GM18499 (cell line): ENCODE measurements around the gene NDUFB7.
A peak's percentile ranks its signal among the peaks of the same experiment; 100 is the strongest.
"Not testable (repeated sequence)": the region's sequence is repeated elsewhere in the genome, so short reads cannot be mapped to it uniquely, and the experiment has no call there.

Experiments used
- ATAC-seq: cut with Tn5 transposase; IDR thresholded peaks from one replicate; pipeline ENCODE4 v1.9.1; 2021; ENCODE audit warnings: moderate number of reproducible peaks; ENCODE audit not compliant: insufficient read depth, unreplicated experiment

NDUFB7 gene

GRCh38 chr19:14571695-14572490 is at the start of gene NDUFB7:
TSS of gene NDUFB7 (minus strand) at chr19:14572066. CDS start at chr19:14572000, 66 bp downstream.
- no peak for ATAC-seq

DNA sequence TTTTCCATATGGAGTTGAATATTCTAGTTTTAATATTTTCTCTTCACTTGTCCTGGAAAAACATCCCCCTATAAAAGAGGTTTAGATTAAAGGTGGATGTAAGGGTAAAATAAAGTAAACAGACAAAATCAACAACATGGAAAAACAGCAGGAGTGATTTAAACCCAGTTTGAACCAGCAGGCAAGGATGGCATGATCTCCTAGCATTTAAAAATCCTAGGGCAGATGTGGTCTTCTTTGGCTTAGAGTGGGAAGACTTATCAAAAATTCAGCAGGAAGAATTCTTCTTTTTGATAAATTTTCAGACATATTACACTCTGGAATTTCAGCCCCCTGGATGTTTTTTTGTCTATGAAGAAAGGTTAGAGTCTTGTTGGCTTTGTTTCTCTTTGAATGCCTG is 47.5 kb upstream of the NDUFB7 start:
- ATAC-seq = no peak

DNA sequence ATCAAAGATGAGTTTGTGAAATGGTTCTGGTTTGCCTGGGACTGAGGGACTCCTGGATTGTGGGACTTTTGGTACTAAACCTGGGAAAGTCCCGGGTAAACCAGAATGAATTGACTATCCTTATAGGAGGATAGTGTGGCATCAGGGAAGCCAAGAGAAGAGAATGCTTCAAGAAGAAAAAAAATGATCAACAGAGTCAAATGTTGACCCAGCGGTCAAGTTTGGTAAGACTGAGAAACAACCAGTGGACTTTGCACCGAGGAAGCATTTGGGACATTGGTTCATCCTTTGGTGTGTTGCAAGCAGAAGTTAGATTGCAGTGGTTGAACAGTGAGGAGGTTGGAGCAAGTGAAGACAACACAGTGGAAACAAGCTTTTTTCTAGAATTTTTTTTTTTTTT is 44.5 kb upstream of the NDUFB7 start:
- no peak for ATAC-seq

- ATAC-seq = no peak
Observed at GRCh38 chr19:14615623-14616022, 43.8 kb upstream of the NDUFB7 start.

DNA sequence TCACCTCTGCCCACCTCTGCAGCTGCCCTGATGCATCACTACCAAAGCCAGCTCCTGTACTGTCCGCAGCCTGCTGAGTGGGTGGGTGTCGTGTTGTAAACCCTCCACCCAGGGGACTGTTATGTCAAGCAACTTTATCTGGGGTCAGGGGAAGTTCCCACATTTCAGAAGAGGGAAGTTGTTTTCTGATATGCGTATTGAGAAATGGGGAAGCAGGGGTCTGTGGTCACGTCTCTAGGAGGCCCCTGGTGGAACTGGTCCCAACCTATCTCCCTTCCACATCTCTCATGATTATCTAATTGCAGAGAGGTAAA is 42.2 kb upstream of the NDUFB7 start:
- no peak for ATAC-seq

DNA sequence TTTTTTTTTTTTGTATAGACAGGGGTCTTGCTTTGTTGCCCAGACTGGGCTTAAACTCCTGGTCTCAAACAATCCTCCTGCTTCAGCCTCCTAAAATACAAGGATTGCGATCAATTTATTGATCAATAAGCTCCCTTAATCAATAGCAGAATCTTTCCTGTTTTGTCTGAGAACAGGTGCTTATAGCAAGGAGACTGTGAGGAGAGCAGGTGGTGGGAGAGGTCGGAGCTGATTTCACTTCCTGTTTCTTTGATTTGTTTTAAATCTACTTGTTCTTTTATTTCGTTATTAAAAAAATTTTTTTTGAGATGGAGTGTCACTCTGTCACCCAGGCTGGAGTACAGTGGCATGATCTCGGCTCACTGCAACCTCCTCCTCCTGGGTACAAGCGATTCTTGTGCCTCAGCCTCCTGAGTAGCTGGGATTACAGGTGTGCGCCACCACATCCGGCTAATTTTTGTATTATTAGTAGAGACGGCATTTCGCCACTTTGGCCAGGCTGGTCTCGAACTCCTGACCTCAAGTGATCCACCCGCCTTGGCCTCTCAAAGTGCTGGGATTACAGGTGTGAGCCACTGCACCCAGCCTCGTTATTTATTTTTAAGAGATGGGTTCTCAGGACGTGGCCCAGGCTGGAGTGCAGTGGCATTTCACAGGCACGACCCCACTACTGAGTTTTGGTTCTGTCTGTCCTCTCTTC is 41.7 kb upstream of the NDUFB7 start:
- not testable (repeated sequence) for ATAC-seq

DNA sequence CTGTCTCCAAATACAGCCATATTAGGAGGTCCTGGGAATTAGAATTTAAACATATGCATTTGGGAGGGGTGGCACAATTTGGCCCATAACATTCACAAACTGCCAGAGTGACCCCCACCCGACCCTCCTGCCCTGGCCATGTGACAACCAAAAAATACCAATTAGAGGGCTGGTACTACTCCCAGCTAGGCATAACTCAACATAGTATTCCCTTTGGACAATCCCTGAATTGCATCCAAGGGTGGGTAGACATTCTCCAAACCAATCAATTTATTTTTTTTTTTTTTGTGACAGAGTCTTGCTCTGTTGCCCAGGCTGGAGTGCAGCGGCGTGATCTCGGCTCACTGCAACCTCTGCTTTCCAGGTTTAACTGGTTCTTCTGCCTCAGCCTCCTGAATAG is 40.8 kb upstream of the NDUFB7 start:
- ATAC-seq = no peak

DNA sequence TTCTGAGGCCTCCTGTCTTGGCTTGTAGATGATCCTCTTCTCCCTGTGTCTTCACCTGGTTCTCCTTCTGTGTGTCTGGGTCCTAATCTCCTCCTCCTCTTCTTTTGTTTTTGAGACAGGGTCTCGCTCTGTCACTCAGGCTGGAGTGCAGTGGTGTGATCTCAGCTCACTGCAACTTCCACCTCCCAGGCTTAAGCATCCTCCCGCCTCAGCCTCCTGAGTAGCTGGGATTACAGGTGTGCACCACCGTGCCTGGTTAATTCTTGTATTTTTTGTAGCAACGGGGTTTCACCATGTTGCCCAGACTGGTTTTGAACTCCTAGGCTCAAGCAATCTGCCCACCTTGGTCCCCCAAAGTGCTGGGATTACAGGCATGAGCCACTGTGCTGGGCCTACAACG is 40.4 kb upstream of the NDUFB7 start:
- ATAC-seq = not testable (repeated sequence)

DNA sequence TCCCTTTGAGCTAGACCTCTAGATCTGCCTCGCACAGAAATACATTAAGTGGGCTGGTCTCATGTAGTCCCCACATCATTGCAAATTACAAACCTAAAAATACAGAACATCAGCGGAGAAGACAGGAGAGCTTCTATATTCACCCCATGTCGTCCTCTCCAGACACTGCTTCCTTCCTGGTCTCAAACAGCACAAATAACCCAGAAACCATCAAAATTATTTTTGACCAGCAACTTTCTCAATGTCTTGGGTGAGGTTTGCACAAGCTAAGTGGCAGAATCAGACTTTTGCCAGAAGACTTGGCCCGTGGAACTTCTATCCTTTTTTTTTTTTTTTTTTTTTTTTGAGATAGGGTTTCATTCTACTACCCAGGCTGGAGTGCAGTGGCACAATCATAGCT is 39.2 kb upstream of the NDUFB7 start:
- no peak for ATAC-seq

GRCh38 chr19:14606627-14607026 is 34.8 kb upstream of the NDUFB7 start:
- no peak for ATAC-seq

DNA sequence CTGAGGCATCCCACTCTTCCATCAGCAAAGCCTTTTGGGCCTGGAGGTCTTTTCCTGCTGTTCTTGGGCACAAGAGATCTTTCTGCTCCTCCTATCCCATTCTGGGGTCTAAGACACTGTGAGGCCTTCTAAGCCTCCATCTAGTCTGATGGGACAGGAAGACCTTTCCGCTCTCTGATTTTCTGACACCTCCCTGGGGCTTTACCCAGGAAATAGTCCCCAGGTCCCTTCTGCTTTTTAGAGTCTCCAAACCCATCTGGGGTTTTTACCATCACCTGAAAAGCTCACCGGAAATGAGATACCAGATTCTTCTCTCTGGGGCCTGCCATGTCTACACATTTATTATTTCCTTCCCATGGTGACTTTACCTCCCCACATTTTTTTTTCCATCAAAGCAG is 32.1 kb upstream of the NDUFB7 start:
- no peak for ATAC-seq

DNA sequence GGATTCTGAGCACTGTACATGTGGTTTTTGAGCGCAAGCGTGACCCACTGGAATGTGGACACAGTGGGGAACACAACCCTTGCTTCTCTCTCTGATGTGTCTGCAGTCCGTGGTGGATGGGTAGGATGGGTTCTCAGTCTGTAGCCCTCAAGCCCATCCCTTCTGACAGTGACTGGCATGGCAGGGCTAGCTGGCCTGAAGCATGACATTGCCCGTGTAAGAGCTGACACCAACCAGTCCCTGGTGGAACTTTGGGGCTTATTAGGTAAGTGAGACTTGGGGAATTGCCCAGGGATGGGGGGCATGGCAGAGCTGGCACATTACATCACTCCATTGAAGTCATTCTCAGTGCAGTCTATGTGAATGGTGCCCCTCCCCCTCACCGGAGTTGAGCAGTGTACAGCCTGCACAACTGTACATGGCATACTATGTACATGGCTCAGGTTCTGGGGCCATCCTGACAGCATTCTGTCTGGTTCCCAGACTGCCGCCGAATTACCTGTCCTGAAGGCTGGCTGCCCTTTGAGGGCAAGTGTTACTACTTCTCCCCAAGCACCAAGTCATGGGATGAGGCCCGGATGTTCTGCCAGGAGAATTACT is 27.8 kb upstream of the NDUFB7 start:
- no peak for ATAC-seq

DNA sequence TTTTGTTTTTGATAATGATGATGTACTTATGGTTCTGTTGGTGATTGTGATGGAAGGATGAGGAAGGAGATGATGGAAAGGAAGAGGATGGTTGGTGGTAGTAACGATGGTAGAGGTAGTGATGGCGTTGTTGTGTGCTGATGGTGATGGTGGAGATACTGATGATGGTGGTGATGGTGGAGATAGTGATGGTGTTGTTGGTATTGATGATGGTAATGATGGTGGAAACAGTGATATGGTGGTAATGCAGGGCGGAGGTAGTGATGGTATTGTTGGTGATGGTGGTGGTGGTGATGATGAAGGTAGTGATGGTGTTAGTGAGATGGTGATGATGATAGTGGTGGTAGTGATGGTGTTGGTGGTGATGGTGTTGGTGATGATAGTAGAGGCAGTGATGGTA is 23.7 kb upstream of the NDUFB7 start:
- no peak for ATAC-seq

GRCh38 chr19:14589433-14589832 is 17.6 kb upstream of the NDUFB7 start:
- ATAC-seq = not testable (repeated sequence)

DNA sequence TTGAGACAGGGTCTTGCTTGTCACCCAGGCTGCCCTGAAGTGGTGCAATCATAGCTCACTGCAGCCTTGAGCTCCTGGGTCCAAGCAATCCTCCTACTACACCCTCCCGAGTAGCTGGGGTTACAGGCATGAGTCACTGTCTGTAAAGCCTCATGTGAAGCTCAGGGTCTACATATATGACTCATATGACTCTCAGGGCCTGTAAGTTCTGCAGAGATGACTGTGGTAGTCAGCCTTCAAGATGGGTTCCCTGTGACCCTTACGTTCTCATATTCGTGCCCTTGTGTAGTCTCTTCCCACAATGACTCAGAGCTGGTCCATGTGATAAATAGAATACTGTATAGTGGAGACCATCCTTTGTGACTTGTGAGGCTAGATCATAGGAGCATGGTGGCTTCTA is 13.3 kb upstream of the NDUFB7 start:
- ATAC-seq = peak; percentile 58

DNA sequence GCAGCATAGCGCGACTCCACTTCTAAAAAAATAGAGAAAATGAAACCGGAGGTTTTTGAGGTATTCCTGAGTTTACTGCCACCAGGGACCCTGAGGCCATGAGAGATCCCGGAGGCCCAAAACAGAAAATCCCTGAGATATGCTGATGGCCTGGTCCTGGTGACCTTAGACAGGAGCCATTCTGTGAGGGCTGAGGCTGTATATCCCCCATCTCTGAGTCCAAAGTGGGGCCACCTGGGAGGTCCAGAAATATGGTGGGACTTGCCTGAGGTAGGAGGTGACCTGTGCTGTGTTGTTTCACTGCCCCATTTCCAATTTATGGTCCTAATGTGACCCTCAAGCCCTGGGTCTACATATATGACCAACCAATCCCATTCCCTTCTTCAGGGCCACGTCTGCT is 12.5 kb upstream of the NDUFB7 start:
- not testable (repeated sequence) for ATAC-seq

DNA sequence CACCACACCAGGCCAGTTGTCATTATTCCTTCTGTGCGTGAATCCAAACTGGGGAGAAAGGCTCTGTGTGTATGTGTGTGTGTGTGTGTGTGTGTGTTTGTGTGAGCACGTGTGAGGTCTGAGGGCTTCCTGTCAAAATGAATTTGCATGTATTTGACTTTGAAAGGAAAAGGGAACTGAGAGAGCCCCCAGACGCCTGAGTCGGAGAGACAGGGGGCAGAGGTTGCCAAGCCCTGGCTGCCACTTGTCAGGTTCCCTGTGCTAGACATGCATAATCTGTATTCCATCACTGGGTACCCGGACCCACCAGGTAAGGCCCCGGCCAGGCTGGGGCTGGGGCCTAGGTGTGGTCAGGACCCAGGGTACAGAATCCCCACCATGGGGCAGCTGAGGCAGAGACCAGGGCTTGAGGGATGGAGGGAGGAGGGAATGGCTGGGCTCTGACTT is 11.1 kb upstream of the NDUFB7 start, which contains the start of gene CLEC17A:
TSS of gene CLEC17A (plus strand) at position 191 of the 447 bp plus-strand sequence. CDS start at position 268, 77 bp downstream.
- no peak for ATAC-seq

- ATAC-seq = no peak
Observed at GRCh38 chr19:14580623-14581237, 8.9 kb upstream of the NDUFB7 start.

GRCh38 chr19:14577885-14578427 is 6.1 kb upstream of the NDUFB7 start:
- ATAC-seq = no peak

- ATAC-seq = no peak
Observed at GRCh38 chr19:14577264-14577663, 5.4 kb upstream of the NDUFB7 start.

GRCh38 chr19:14576363-14576762 is 4.5 kb upstream of the NDUFB7 start:
- ATAC-seq = no peak
